HFFc6 (cell line): ENCODE measurements around the gene SAA4. TPM values are rescaled to one million over a fixed set of nuclear protein-coding genes. Genes with fewer than 3 reads are reported as not detected.

Experiments used
- DNase-seq: peaks from one replicate; pipeline ENCODE4 v3.0.0-alpha.2; 2018
- H3K27ac Mint-ChIP-seq: 2 replicates; pipeline ENCODE4 v1.8.0; 2020; ENCODE audit warnings: mild to moderate bottlenecking, mixed read lengths
- H3K27me3 Mint-ChIP-seq: 2 replicates; pipeline ENCODE4 v1.8.0; 2021; ENCODE audit warnings: mild to moderate bottlenecking, moderate library complexity, mixed read lengths; ENCODE audit not compliant: insufficient read depth
- H3K36me3 Mint-ChIP-seq: 2 replicates; pipeline ENCODE4 v1.8.0; 2021; ENCODE audit warnings: low read depth, mixed read lengths
- H3K4me1 Mint-ChIP-seq: 2 replicates; pipeline ENCODE4 v1.8.0; 2020; ENCODE audit warnings: low read depth, mixed read lengths
- H3K4me3 Mint-ChIP-seq: 2 replicates; pipeline ENCODE4 v1.8.0; 2020; ENCODE audit warnings: mild to moderate bottlenecking, moderate library complexity, mixed read lengths
- H3K9me3 Mint-ChIP-seq: 2 replicates; pipeline ENCODE4 v1.8.0; 2020; ENCODE audit warnings: mild to moderate bottlenecking, mixed read lengths
- CTCF ChIP-seq: fragments of 200-600 bp; sonication (generic); IDR thresholded peaks from 2 replicates; pipeline ENCODE4 v1.5.0; 2021; ENCODE audit warnings: antibody characterized with exemption, mild to moderate bottlenecking
- long read RNA-seq: library from polyadenylated mRNA; unstranded; transcript quantifications from one replicate; pipeline ENCODE4 v2.0.0, GENCODE V29; 2019
- total RNA-seq, 6 experiments: library from RNA; stranded (reverse); fragmentation: NEBNext Ultra II Directional; extraction: Animal tissue kit (Norgen Biotek cat#: 25700); gene quantifications; 2 replicates in 1 of 6; 3 replicates in 5 of 6; pipeline ENCODE4 v1.2.3, GENCODE V29; 2021

Gene SAA4, protein sequence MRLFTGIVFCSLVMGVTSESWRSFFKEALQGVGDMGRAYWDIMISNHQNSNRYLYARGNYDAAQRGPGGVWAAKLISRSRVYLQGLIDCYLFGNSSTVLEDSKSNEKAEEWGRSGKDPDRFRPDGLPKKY
- not detected for total RNA-seq
- long read RNA-seq: 0 reads

DNA sequence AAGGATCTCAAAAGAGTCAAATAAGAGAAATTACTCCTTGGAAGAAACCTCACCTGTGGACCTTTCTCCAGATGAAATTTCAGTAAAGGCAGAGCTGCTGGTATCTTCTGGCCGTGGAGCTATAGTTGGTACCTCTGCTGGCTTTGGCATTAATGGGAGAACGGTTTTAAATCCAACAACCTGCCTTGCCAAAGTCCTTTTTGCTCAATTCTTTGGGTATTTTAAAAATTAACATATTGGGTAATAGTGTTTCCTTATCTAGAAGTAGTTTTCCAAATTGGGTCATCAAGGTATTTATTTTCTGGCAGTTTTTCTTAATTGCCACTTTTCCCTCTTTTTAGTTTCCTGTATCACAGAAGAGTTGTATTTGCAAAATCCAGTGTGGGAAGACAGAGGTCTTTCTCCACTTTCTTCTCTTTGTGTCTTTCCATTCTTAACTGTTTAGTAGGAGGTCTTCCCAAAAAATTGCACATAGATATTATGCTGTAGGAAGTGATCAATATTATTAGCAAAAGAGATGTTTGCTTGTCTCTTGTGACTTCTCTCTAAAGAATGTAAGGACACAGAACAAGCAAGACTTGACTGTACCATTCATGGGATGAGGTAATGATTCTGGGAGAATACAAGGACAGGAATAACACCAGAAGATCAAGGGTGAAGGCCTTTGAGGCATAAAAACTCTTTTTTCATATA is at the start of gene SAA4:
Gene SAA4, minus strand, starts transcription at position 139 of the 693 bp plus-strand sequence. CDS start 876 bp downstream, outside the sequence.
- no peak for DNase-seq
- H3K9me3 Mint-ChIP-seq: no peaks in the 10 kb centered on the region
- peaks cover 6% of the 10 kb centered on the region; the same call in 1 of the 2 replicates for H3K4me1 Mint-ChIP-seq
- no peak within 1 kb of the TSS for H3K27ac Mint-ChIP-seq
- H3K27me3 Mint-ChIP-seq: peaks cover 29% of the 10 kb centered on the region
- no peak for TF ChIP-seq CTCF
- H3K36me3 Mint-ChIP-seq: no peaks in the 10 kb centered on the region
- no peak within 1 kb of the TSS for H3K4me3 Mint-ChIP-seq

DNA sequence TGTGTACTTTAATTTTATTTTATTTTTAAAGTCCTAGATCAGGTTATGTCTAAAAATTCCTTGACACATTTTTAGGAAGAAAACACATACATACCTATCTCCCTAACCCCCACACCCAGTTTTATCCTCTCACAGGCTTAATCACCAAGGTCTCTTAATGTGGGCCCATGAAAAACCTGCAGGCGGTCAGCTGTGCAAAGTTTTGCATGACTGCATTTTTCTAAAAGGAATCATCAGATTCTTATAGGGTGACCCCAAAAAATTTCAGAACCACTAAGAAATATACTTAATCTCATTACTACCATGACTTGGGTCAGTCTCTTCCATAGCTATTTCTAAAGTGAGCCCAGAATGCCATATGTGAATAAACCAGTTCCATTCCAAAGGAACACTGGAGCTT is 49.2 kb upstream of the SAA4 start:
- Mint-ChIP-seq H3K27me3 (no peaks in the 10 kb centered on the region; the same call in none of the 2 replicates), H3K4me3 (no peak overlapping the region; the same call in 1 of the 2 replicates), H3K9me3 (no peaks in the 10 kb centered on the region), H3K27ac (peak overlapping the region; percentile 50), H3K36me3 (peaks cover 32% of the 10 kb centered on the region), H3K4me1 (peaks cover 17% of the 10 kb centered on the region)
- peak; percentile 58 for DNase-seq
- TF ChIP-seq CTCF: no peak

DNA sequence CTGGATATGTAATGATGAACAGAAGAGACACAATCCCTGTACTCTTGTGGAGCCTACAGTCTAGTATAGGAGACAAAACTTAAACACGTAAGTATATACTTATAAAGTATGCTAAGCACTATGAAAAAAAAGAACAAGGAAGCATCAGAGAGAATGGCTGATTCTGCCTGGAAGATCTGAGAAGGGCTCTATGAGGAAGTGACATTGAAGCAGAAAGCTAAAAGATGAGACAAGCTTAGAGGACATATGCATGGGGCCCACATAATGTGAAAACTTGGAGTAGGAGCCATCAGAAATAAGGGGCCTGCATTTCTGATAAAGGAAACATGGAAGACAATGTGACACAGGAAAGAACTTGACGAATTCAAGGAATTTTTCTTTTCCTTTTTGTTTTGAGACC is 46.0 kb upstream of the SAA4 start:
- no peak overlapping the region for H3K27ac Mint-ChIP-seq
- H3K27me3 Mint-ChIP-seq: no peaks in the 10 kb centered on the region; the same call in none of the 2 replicates
- no peak overlapping the region for H3K4me3 Mint-ChIP-seq
- H3K36me3 Mint-ChIP-seq: peaks cover 44% of the 10 kb centered on the region
- no peak for DNase-seq
- TF ChIP-seq CTCF: no peak
- no peaks in the 10 kb centered on the region for H3K9me3 Mint-ChIP-seq
- H3K4me1 Mint-ChIP-seq: peaks cover 17% of the 10 kb centered on the region

DNA sequence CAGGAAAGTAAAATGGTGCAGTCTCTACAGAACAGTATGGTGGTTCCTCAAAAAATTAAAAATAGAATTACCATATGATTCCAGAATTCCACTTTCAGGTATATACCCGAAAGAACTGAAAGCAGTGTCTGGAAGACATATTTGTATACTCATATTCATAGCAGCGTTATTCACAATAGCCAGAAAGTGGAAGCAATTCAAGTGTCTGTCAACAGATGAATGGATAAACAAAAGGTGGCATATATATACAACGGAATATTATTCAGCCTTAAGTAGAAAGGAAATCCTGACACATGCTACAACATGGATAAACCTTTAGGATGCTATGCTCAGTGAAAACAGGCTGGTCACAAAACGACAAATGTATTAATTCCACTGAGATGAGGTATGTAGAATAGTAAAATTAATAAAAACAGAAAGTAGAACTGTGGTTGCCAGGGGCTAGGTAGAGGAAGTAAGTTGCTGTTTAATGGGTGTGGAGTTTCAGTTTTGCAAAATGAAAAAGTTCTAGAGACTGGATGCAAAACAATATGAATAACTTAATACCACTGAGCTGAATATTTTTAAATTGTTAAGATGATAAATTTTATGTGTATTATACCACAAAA is 43.9 kb upstream of the SAA4 start:
- Mint-ChIP-seq H3K27me3 (no peaks in the 10 kb centered on the region; the same call in none of the 2 replicates), H3K4me3 (no peak overlapping the region), H3K27ac (no peak overlapping the region), H3K9me3 (no peaks in the 10 kb centered on the region; the same call in 1 of the 2 replicates), H3K4me1 (peaks cover 1% of the 10 kb centered on the region), H3K36me3 (peaks cover 40% of the 10 kb centered on the region)
- TF ChIP-seq CTCF: no peak
- no peak for DNase-seq

DNA sequence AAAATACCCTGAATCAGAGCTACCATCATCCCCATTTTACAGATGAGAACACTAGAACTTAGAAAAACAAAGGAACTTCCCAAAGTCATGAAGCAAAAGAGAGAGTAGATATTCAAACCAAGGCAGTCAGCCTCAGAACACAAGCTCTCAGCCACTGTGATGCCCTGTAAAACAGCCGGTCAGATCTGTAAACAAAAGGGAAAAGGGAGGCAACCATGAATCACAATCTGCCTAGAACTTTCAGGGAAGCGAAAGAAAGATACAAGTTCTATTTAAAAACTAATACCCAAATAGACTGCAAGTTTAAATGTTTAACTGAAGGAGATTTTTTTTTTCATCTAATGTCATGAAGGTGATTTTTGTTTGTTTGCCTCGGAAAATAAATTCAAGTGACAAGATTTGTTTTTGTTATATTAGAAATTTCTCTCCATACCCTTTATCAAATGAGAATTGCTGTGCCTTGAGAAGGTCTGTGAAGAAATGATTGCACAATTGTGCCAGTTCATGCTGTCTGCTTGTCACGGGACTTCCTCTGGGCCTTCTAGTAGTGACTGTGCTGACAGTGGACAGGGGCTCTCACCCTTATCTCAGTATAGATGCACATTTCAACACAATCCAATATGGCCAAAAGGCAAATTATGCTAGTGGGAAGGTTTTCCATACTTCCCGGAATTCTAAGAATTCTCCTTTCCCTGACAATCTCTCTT is 41.1 kb upstream of the SAA4 start:
- H3K27me3 Mint-ChIP-seq: peaks cover 3% of the 10 kb centered on the region
- no peak for DNase-seq
- no peak overlapping the region for H3K4me3 Mint-ChIP-seq
- H3K9me3 Mint-ChIP-seq: peaks cover 5% of the 10 kb centered on the region; the same call in 1 of the 2 replicates
- no peaks in the 10 kb centered on the region for H3K4me1 Mint-ChIP-seq
- H3K27ac Mint-ChIP-seq: no peak overlapping the region
- TF ChIP-seq CTCF: no peak
- H3K36me3 Mint-ChIP-seq: peaks cover 40% of the 10 kb centered on the region
